NK-92 (cell line): ENCODE measurements around the gene C8G.
A peak's percentile ranks its signal among the peaks of the same experiment; 100 is the strongest.

Source experiments
- DNase-seq: peaks from one replicate; lab custom pipeline; 2025; ENCODE audit not compliant: unreplicated experiment; lab: John Stamatoyannopoulos, UW

Gene C8G

DNA sequence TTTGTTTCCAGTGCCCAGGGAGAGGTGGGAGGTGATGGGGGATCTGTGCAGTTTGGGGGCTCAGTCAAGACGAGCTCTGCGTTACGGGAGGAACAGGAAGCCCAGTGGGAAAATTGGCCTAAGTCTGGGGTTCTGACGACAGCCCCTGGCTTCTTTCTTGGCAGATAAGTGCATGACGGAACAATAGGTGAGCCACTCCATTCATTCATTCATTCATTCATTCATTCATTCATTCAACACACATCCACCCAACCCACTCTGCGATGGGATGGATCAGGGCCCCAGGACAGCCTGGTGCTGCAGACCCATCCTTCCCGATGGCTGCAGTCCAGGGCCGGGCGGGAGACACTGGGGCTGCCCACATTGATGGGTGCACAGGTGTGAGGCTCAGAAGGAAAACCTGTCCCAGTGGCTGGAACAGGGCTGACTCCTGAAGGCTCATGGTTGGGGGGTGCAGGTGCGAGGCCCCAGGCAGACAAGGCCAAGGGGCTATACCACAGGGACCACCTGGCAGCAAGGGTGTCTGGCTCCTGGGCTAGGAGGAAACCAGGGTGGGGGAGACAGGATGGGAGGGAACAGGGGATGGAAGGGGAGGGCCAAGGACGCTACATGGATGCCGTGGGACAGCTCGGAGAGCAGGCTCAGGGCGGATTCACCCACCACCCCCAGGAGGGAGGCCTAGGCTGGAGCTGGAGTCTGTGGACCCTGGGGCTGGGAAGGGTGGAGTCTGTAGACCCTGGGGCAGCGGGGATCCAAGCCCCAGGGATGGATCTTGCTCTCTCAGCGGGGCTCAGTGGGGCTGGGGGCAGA lies 35.8 kb downstream of the C8G start:
- DNase-seq: no peak

DNA sequence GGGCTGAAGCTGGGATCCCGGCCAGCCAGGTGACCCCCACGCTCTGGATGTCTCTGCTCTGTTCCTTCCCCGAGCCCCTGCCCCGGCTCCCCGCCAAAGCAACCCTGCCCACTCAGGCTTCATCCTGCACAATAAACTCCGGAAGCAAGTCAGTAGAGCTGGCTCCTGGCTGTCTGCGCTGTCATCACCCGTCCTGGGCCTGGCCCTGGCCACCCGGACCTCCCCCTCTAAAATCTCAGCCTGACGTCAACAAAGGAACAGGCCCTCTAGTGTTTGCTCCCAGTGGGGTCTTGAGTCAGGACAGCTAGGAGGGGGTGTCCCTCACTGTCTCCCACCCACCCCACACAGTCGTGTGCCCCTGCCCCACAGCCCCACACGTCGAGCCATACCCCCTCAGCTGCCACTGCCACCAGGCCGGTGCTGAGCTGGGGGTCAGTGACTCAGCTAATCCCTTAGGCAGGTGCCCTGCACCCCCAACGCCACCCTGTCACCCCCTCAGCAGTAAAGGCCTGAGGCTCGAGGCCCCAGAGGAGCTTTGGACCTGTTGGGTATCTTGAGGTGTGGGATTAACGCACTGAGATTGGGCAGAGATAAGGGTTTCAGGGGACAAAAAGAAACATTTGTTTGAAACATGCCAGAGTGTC lies 36.7 kb downstream of the C8G start:
- DNase-seq: no peak

GRCh38 chr9:136982232-136983051 lies 37.4 kb downstream of the C8G start, which contains the start of gene LCNL1:
TSS of gene LCNL1 (plus strand) at chr9:136982993. CDS start at chr9:136983587, 594 bp downstream.
- DNase-seq: no peak

- DNase-seq: no peak
Measured at GRCh38 chr9:136983167-136983566, 38.1 kb downstream of the C8G start.

DNA sequence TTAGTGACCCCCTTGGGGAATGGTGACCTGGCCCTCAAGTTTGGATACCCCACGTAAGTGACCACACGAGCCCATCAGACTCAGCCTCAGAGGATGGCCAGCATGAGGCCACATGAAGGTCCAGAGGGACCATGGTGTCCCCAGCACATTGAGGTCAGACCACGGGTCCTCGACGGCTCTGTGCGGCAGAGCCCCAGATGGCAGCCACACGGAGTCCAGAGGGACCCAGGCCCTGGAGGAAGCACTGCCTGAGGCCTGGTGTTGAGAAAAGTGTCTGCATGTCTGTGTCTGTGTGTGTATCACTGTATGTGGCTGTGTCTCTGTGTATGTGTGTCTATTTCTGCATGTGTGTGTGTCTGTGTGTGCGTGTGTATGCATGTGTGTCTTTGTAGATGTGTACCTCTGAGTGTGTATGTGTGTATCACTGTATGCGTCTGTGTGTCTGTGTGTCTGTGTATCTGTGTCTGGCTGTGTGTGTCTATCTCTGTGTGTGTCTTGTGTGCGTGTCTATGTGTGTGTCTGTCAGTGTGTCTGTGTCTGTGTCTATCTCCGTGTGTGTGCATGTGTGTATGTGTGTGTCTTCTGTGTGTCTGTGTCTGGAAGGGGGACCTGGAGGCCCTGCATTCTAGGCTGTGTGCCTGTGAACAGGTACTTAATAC lies 38.7 kb downstream of the C8G start:
- DNase-seq: no peak

GRCh38 chr9:136984464-136985026 lies 39.5 kb downstream of the C8G start:
- no peak for DNase-seq

GRCh38 chr9:136985027-136985602 lies 40.1 kb downstream of the C8G start:
- no peak for DNase-seq

DNA sequence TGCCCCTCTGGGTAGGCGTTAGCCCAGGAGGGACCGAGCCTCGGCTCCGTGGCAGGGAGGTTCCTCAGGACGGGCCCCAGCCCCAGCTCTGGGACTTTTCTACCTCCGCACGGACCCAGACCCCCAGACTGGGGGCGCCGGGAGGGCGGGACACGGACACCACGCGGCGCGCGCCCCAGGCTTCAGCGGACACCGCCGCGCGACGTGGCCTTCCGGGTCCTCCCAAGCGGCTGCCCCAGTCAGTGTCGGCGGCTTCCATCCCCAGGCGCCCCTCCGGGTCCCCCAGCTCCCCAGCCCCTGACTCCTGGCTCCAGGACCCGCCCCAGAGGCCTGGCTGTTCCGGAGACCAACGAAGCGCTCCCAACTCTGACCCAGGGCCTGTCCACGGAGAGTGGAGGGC lies 40.8 kb downstream of the C8G start:
- DNase-seq: no peak

DNA sequence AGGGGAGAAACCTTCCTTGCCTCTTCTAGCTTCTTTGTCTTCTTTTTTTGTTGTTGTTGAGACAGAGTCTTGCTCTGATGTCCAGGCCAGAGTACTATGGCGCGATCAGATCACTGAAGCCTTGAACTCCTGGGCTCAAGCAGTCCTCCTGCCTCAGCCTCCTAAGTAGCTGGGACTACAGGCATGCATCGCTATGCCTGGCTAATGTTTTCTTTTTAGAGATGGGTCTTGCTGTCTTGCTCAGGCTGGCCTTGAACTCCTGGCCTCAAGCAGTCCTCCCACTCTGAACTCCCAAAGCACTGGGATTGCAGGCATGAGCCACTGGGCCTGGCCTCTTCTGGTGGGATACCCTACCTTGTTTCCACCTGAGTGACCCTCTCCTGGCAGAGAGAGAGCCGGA lies 43.8 kb downstream of the C8G start:
- DNase-seq: no peak

DNA sequence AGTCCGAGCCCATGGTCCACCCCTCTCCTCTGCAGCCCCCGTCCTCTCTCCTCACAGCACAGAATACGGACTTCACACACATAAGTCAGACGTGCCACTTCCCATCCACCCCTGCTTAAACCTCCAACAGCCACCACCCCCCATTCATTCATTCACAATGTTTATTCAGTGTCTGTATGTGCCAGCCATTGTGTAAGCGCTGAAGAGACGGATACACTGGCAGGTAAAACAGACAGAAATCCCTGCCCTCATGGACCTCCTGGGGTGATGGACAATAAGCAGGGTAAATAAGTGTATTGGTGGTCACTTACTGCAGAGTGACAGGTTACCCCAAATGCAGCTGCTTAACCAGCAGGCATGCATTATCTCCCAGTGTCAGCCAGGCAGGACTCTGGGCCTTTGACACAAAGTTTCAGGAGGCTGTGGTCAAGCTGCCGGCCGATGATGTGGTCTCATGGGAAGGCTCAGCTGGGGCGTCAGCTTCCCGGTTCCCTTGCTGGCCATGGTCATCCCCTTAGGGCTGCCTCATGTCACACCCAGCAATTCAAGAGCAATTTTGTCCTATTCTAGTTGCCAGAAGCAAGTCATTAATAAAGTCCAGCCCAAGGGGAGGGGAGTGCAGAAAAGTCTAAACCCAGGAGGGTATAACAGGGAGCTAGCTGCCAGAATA lies 45.3 kb downstream of the C8G start:
- DNase-seq: no peak

- peak; percentile 28 for DNase-seq
Measured at GRCh38 chr9:136991993-136992818, 47.2 kb downstream of the C8G start, which contains the start of gene PAXX. TSS of gene PAXX (plus strand) at chr9:136992422. CDS start at chr9:136992444, 22 bp downstream.

DNA sequence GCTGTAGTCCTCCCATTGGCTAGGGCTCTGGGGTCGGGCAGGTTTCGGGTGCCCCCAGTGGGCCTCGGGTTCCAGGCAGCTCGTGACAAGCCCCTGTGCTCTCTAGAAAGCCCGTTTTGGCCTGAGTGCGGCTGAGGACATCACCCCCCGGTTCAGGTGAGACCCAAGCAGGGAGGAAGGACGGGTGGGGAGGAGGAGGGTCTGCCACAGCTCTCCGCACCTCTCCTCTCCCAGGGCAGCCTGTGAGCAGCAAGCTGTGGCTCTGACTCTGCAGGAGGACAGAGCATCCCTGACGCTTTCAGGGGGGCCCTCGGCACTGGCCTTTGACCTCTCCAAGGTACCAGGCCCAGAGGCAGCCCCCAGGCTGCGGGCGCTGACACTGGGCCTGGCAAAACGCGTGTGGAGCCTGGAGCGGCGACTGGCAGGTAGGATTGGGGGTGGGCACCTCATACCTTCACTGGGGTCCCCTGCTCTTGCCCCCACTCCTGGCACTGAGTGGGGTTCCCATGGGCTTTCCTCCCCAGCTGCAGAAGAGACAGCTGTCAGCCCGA lies 47.9 kb downstream of the C8G start:
- no peak for DNase-seq

DNA sequence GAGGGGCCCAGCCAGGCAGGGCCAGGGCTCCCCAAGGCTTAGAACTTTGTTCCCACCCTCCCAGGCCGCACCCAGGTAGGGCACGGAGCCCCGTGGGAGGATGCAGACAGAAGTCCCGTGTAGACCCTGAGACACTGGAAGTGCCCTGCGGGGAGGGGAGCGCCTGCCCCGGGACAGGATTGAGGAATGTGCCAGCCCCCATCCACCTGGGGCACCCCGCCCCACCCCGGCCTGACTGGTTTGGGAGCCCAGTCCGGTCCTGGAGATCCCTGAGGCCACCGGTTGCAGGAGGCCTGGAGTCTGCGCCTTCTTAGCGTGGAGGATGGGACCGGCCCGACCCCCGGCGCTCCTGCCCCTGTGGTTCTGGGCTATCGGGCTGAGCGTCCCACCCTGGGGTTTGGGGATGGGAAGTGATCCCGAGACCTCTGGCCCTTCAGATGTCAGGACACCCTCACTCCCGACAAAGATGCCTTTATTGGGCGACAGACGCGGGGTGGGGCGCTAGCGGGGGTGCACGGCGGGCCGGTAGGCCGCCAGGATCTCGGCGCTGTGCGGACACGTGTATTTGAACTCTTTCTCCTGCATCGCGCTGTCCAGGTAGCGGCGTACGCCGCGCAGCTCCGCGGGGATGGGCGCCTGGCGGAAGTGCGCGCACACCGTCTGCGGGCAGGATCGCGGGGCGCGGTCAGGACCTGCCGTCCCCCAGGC lies 49.3 kb downstream of the C8G start:
- DNase-seq: no peak

DNA sequence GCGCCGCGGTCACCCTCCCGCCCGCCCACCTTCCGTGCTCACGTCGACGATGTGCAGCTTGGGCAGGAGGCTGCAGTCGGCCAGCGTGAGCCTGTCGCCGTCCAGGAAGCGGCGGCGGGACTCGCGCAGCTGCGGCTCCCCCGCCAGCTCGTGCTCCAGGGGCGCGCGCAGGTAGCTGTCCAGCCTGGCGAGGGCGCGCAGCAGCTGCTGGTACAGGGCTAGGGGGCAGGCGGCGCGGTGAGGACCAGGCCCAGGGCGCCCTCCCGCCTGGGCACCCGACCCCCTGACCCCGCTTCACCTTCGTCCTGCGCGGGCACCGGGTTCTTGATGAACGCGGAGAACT lies 49.8 kb downstream of the C8G start:
- no peak for DNase-seq

DNA sequence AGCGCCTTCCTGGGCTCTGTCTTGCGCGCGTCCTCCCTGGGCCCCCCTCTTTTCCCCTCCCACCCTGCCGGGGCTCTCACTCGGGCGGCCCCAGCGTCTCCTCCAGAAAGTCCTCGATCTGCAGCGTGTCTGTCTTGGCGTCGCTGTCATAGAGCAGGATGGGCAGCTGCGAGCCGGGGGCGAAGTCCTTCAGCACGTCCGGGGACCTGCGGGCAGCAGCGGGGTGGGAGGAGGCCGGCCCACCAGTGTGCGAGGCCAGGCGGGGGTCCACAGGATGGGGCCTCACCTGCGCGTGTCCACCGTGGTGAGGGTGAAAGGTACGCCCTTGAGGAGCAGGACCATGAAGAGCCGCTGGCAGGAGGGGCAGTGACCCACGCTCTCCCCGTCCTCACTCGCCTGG lies 50.3 kb downstream of the C8G start:
- DNase-seq: no peak

- DNase-seq: no peak
Measured at GRCh38 chr9:136995772-136996311, 50.8 kb downstream of the C8G start.
